Sigmoid colon (tissue), 7 donors: Measurements from ENCODE around the gene GNS. TPM values are rescaled to one million over a fixed set of nuclear protein-coding genes. Genes with fewer than 3 reads are reported as not detected.

Source experiments
- DNase-seq: peaks from one replicate; pipeline ENCODE4 v3.0.0-alpha.2; 2019
- H3K27ac ChIP-seq, 4 donors: fragments of 200-600 bp; sonication (generic); one replicate each; pipeline ENCODE4 v1.5.1; 2016 to 2019; ENCODE audit warnings: mild to moderate bottlenecking in 1 of 4
- H3K27me3 ChIP-seq, 3 donors: fragments of 200-600 bp; sonication (generic); one replicate each; pipeline ENCODE4 v1.5.1; 2019; ENCODE audit warnings: mild to moderate bottlenecking in 1 of 3
- H3K36me3 ChIP-seq, 4 donors: fragments of 200-600 bp; sonication (generic); one replicate each; pipeline ENCODE4 v1.5.1; 2016 to 2019
- H3K4me1 ChIP-seq, 4 donors: fragments of 200-600 bp; sonication (generic); one replicate each; pipeline ENCODE4 v1.5.1; 2017 to 2019
- H3K4me3 ChIP-seq, 4 donors: fragments of 200-600 bp; sonication (generic); one replicate each; pipeline ENCODE4 v1.5.1; 2017 to 2019; ENCODE audit warnings: mild to moderate bottlenecking in 2 of 4, moderate library complexity in 1 of 4
- H3K9me3 ChIP-seq, 4 donors: fragments of 200-600 bp in 3 of 4; sonication (generic) in 3 of 4; one replicate each; pipeline versions ENCODE4 v1.5.1 to v1.6.1; 2013 to 2019
- CTCF ChIP-seq, 4 experiments: fragments of 450-650 bp in 3 of 4; fragments of 200-600 bp in 1 of 4; IDR thresholded peaks; one replicate each; pipeline ENCODE4 v1.5.1; 2016 to 2019; ENCODE audit warnings: antibody characterized with exemption in 4 of 4, mild to moderate bottlenecking in 3 of 4, moderate library complexity in 2 of 4
- EP300 ChIP-seq, 4 donors: sonication (generic); formaldehyde crosslinking; IDR thresholded peaks; one replicate each; pipeline ENCODE4 v1.6.1; 2017; ENCODE audit warnings: antibody characterized with exemption in 4 of 4
- POLR2A ChIP-seq, 2 donors: fragments of 450-650 bp; IDR thresholded peaks; one replicate each; pipeline ENCODE4 v1.6.1; 2016; ENCODE audit warnings: antibody characterized with exemption in 2 of 2, mild to moderate bottlenecking in 2 of 2, moderate library complexity in 2 of 2
- POLR2AphosphoS5 ChIP-seq, 4 donors: sonication (generic); formaldehyde crosslinking; IDR thresholded peaks; one replicate each; pipeline ENCODE4 v1.6.1; 2017; ENCODE audit warnings: antibody characterized with exemption in 4 of 4
- WGBS, 2 donors: extraction: QIAGEN DNeasy Blood & Tissue Kit; methylation state at CpG; one replicate each; pipeline ENCODE4 v1.1.7; 2013; 5-methylcytosine and 5-hydroxymethylcytosine counted together
- intact Hi-C: fragments of 100-400 bp; cut with DNase I; formaldehyde crosslinking; loops from one replicate; pipeline ENCODE4 v1.15.1; 2023
- polyA plus RNA-seq, 3 donors: library from polyadenylated mRNA; stranded (reverse); fragments of 200-250 nt; gene quantifications; one replicate each; pipeline ENCODE4 v1.2.3, GENCODE V29; 2013
- total RNA-seq, 4 donors: library from RNA; depleted of rRNA; stranded (reverse); fragments of >200 nt; gene quantifications; one replicate each; pipeline ENCODE4 v1.1.0, GENCODE V29; 2016
- donor health status: healthy with polysubstance abuse.
- donor health status: Bipolar disorder and iron deficiency.
- donor health status: healthy.

Gene GNS
- total and polyA plus RNA-seq, 7 donors: 4.2 to 73.0 (median 65.3) TPM

GRCh38 chr12:64796205-64796845, 37.1 kb upstream of the GNS start:
- TF ChIP-seq EP300 (IDR thresholded peaks at IDR 0.05) (no peak), CTCF (IDR thresholded peaks at IDR 0.05) (peak; percentile 13 to 46 (median 30))
- DNase-seq: no peak
- H3K27me3 ChIP-seq: no peaks in the 10 kb centered on the region
- H3K27ac ChIP-seq: no peak overlapping the region
- H3K4me3 ChIP-seq: no peak overlapping the region
- 51 to 60% methylated on average over 5 of the region's 5 CpGs for WGBS, 2 donors
- H3K9me3 ChIP-seq: no peaks in the 10 kb centered on the region
- intact Hi-C loops: no loop called here
- no peaks in the 10 kb centered on the region for H3K36me3 ChIP-seq
- H3K4me1 ChIP-seq: no peaks in the 10 kb centered on the region

- TF ChIP-seq CTCF (IDR thresholded peaks at IDR 0.05) (no peak), POLR2A (IDR thresholded peaks at IDR 0.05) (no peak), POLR2AphosphoS5 (IDR thresholded peaks at IDR 0.05) (no peak), EP300 (IDR thresholded peaks at IDR 0.05) (no peak)
- Histone ChIP-seq H3K4me3 (no peak overlapping the region), H3K9me3 (no peaks in the 10 kb centered on the region), H3K27ac (no peak overlapping the region), H3K36me3 (no peaks in the 10 kb centered on the region), H3K4me1 (no peaks in the 10 kb centered on the region), H3K27me3 (no peaks in the 10 kb centered on the region)
- intact Hi-C loops: no loop called here
- no peak for DNase-seq
- WGBS, 2 donors: 77 to 82% methylated on average over 3 of the region's 3 CpGs
Observed at GRCh38 chr12:64794305-64794704, 35.1 kb upstream of the GNS start.

DNA sequence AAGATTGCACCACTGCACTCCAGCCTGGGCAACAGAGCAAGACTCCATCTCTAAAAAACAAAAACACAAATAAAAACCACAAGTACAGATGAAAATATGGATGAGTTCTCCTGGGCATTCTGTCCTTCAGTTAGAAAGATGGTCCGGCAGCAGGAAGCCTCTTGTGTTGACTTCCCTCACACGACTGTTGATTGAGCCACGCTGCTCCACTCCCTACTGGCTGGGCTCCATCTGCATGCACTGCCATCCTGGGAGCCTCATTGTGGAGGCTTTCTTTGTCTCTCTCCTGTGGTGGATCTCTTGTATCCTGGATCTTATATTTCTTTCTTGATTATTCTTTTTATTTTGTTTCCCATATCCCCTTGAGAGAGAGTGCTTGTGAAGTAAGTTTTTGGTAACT, 34.4 kb upstream of the GNS start:
- no peaks in the 10 kb centered on the region for H3K36me3 ChIP-seq
- H3K27ac ChIP-seq: no peak overlapping the region
- no peak for DNase-seq
- intact Hi-C loops: no loop called here
- no peaks in the 10 kb centered on the region for H3K27me3 ChIP-seq
- 62 to 81% methylated on average over 3 of the region's 3 CpGs for WGBS, 2 donors
- no peaks in the 10 kb centered on the region for H3K9me3 ChIP-seq
- H3K4me1 ChIP-seq: no peaks in the 10 kb centered on the region
- no peak overlapping the region for H3K4me3 ChIP-seq
- no peak for TF ChIP-seq POLR2AphosphoS5 (IDR thresholded peaks at IDR 0.05)
- TF ChIP-seq EP300 (IDR thresholded peaks at IDR 0.05): no peak
- no peak for TF ChIP-seq POLR2A (IDR thresholded peaks at IDR 0.05)
- no peak for TF ChIP-seq CTCF (IDR thresholded peaks at IDR 0.05)

DNA sequence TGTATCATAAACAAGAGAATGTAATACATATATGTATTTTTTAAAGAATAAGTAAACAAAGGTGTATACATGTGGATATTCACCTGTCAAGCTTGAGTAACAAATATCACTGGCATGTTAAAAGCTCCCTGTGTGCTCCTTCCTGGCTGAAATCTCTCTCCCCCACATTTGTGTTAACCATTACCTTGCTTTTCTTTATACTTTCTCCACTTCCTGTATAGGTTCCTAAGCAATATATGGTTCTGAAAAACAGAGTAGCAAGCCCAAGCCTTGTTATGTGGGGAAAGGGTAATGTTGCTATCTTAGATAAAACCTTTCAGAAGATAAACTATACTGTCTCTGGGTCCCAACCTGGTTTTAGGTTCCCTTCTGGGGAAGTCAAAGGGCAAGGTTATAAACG, 32.9 kb upstream of the GNS start:
- no peaks in the 10 kb centered on the region for H3K4me1 ChIP-seq
- TF ChIP-seq POLR2AphosphoS5 (IDR thresholded peaks at IDR 0.05) (no peak), CTCF (IDR thresholded peaks at IDR 0.05) (no peak), POLR2A (IDR thresholded peaks at IDR 0.05) (no peak)
- intact Hi-C loops: no loop called here
- no peaks in the 10 kb centered on the region for H3K27me3 ChIP-seq
- WGBS, 2 donors: 55 to 63% methylated on average over 1 of the region's 1 CpG
- H3K27ac ChIP-seq: no peak overlapping the region
- H3K4me3 ChIP-seq: no peak overlapping the region
- DNase-seq: no peak
- H3K36me3 ChIP-seq: no peaks in the 10 kb centered on the region
- H3K9me3 ChIP-seq: no peaks in the 10 kb centered on the region

GRCh38 chr12:64791036-64791435, 31.8 kb upstream of the GNS start:
- TF ChIP-seq POLR2AphosphoS5 (IDR thresholded peaks at IDR 0.05) (no peak), CTCF (IDR thresholded peaks at IDR 0.05) (no peak), EP300 (IDR thresholded peaks at IDR 0.05) (no peak), POLR2A (IDR thresholded peaks at IDR 0.05) (no peak)
- DNase-seq: no peak
- Histone ChIP-seq H3K4me3 (no peak overlapping the region), H3K9me3 (no peaks in the 10 kb centered on the region), H3K36me3 (no peaks in the 10 kb centered on the region), H3K4me1 (no peaks in the 10 kb centered on the region), H3K27ac (no peak overlapping the region), H3K27me3 (peaks cover 0 to 10% (median 8%) of the 10 kb centered on the region in 3 donors)
- intact Hi-C loops: no loop called here
